Gastrocnemius medialis (tissue), 4 donors: ENCODE data around the gene NPL. TPM values are rescaled to one million over a fixed set of nuclear protein-coding genes. Genes with fewer than 3 reads are reported as not detected.

Experiments
- ATAC-seq, 2 donors: fragments of 150-250 bp; one replicate each; pipeline ENCODE4 v1.9.1; 2016
- DNase-seq, 2 donors: peaks; one replicate each; pipeline ENCODE4 v3.0.0-alpha.2; 2019
- H3K27ac ChIP-seq, 4 donors: fragments of 200-600 bp; sonication (generic); 1 replicate in 1 of 4; 2 replicates in 3 of 4; pipeline ENCODE4 v1.5.1; 2016 to 2018; ENCODE audit warnings: mild to moderate bottlenecking in 2 of 4, moderate library complexity in 1 of 4
- H3K27me3 ChIP-seq, 3 donors: fragments of 200-600 bp; sonication (generic) in 2 of 3; 1 replicate in 1 of 3; 2 replicates in 2 of 3; pipeline versions ENCODE4 v1.5.1 to v1.6.0; 2016 to 2019; ENCODE audit warnings: mild to moderate bottlenecking in 1 of 3, moderate library complexity in 1 of 3
- H3K36me3 ChIP-seq, 2 donors: fragments of 200-600 bp; sonication (generic) in 1 of 2; one replicate each; pipeline ENCODE4 v1.5.1; 2017 to 2018
- H3K4me1 ChIP-seq, 2 donors: fragments of 200-600 bp; sonication (generic) in 1 of 2; one replicate each; pipeline ENCODE4 v1.5.1; 2016 to 2017; ENCODE audit warnings: mild to moderate bottlenecking in 2 of 2
- H3K4me3 ChIP-seq, 4 donors: fragments of 200-600 bp; sonication (generic) in 3 of 4; 1 replicate in 1 of 4; 2 replicates in 3 of 4; pipeline ENCODE4 v1.5.1; 2016 to 2019; ENCODE audit warnings: mild to moderate bottlenecking in 2 of 4
- H3K9me3 ChIP-seq, 3 donors: fragments of 200-600 bp; sonication (generic) in 2 of 3; 1 replicate in 1 of 3; 2 replicates in 2 of 3; pipeline ENCODE4 v1.5.1; 2016 to 2019
- POLR2A ChIP-seq, 2 donors: fragments of 450-650 bp; IDR thresholded peaks; one replicate each; pipeline ENCODE4 v1.6.1; 2017; ENCODE audit warnings: antibody characterized with exemption in 2 of 2, mild to moderate bottlenecking in 2 of 2, moderate library complexity in 2 of 2
- in situ Hi-C, 4 donors: fragments of 200-750 bp; cut with MboI; loops; one replicate each; pipeline versions ENCODE4 v1.15.0 to v1.8.0; 2017; ENCODE audit warnings: low sequenced_read_pairs in 4 of 4
- intact Hi-C: fragments of 100-400 bp; cut with DNase I; formaldehyde crosslinking; loops from one replicate; pipeline ENCODE4 v1.15.1; 2023; ENCODE audit warnings: low total_unique reads
- total RNA-seq, 4 donors: library from RNA; depleted of rRNA; stranded (reverse); fragments of >200 nt; gene quantifications; one replicate each; pipeline versions ENCODE4 v1.1.0 to v1.2.3, GENCODE V29; 2016
- TF ChIP-seq, protein P1 (sequence below), 5 experiments: fragments of 450-650 bp in 3 of 5; fragments of 200-600 bp in 2 of 5; sonication (generic) in 2 of 5; IDR thresholded peaks in 4 of 5; conservative IDR thresholded peaks in 1 of 5; 1 replicate in 4 of 5; 2 replicates in 1 of 5; pipeline ENCODE4 v1.5.1; 2016 to 2019; ENCODE audit warnings: antibody characterized with exemption in 5 of 5, mild to moderate bottlenecking in 3 of 5, moderate library complexity in 3 of 5

Gene NPL
- total RNA-seq, 4 donors from 2014 or later, result 2.7 to 6.5 (median 4.3) TPM

DNA sequence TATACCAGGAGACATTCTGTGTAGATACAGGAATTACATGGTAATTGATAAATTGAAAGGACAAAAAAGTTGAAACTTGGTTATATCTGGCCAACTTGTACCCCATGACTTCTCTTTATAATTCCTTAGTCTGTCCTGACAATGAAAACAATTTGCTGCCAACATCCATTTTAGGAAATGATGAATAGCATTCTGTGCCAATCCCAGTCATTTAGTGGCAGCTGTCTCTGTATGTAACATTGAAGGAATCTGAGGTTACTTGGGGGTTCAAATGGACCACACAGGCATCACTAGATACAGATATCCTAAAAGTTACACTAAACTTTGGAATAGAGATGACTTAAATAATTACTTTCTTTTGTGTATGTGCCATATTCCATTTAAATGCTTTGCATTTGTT, 87.8 kb downstream of the NPL start:
- ATAC-seq (no peak), DNase-seq (no peak)
- Histone ChIP-seq H3K4me1 (no peaks in the 10 kb centered on the region), H3K4me3 (no peak overlapping the region), H3K36me3 (peaks cover 6 to 100% of the 10 kb centered on the region in 2 donors), H3K27me3 (no peaks in the 10 kb centered on the region), H3K9me3 (no peaks in the 10 kb centered on the region), H3K27ac (no peak overlapping the region)
- TF ChIP-seq, protein P1, sequence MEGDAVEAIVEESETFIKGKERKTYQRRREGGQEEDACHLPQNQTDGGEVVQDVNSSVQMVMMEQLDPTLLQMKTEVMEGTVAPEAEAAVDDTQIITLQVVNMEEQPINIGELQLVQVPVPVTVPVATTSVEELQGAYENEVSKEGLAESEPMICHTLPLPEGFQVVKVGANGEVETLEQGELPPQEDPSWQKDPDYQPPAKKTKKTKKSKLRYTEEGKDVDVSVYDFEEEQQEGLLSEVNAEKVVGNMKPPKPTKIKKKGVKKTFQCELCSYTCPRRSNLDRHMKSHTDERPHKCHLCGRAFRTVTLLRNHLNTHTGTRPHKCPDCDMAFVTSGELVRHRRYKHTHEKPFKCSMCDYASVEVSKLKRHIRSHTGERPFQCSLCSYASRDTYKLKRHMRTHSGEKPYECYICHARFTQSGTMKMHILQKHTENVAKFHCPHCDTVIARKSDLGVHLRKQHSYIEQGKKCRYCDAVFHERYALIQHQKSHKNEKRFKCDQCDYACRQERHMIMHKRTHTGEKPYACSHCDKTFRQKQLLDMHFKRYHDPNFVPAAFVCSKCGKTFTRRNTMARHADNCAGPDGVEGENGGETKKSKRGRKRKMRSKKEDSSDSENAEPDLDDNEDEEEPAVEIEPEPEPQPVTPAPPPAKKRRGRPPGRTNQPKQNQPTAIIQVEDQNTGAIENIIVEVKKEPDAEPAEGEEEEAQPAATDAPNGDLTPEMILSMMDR (IDR thresholded peaks at IDR 0.05 in 4 of 5, conservative IDR thresholded peaks at IDR 0.05 in 1 of 5), result no peak
- TF ChIP-seq POLR2A (IDR thresholded peaks at IDR 0.05), result no peak
- in situ Hi-C loops (no loop called here), intact Hi-C loops (no loop called here)

DNA sequence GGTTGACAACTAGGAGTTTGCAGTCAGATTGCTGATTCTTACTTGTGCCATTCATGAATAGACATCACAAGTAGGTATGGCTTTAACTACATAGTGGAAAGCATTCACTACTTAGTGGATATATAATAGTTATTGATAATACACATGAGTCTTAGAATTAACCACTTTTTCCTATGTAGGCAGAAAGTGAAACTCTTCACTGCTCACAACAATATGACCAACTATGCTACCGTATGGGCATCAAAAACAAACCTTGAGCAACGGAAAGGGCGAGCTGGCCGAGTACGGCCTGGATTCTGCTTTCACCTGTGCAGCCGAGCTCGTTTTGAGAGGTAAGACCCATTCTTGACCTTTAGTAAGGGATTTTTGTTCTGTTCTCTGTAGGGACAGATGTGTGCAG, 88.3 kb downstream of the NPL start:
- H3K9me3 ChIP-seq, result no peaks in the 10 kb centered on the region
- in situ Hi-C loops (no loop called here), intact Hi-C loops (no loop called here)
- no peak for TF ChIP-seq POLR2A (IDR thresholded peaks at IDR 0.05)
- TF ChIP-seq, protein P1 (IDR thresholded peaks at IDR 0.05 in 4 of 5, conservative IDR thresholded peaks at IDR 0.05 in 1 of 5), result no peak
- ATAC-seq (no peak), DNase-seq (no peak)
- H3K36me3 ChIP-seq, result peaks cover 6 to 100% of the 10 kb centered on the region in 2 donors
- H3K4me1 ChIP-seq, result no peaks in the 10 kb centered on the region
- no peak overlapping the region for H3K27ac ChIP-seq
- no peaks in the 10 kb centered on the region for H3K27me3 ChIP-seq
- H3K4me3 ChIP-seq, result no peak overlapping the region

Other genes with a start within 250 kb of the NPL start
- gene RNASEL, start 200.5 kb upstream of the NPL start, total RNA-seq, result 1 to 10 TPM in 3 of 4 donors, under 1 TPM in 1; 0.51 to 4.4 (median 2.4) TPM
- under 1 TPM in 3 of 4 donors, not detected in 1; 0.41 to 0.98 (median 0.52) TPM for gene RGS16, start 185.4 kb upstream of the NPL start, total RNA-seq
- gene RGS8, start 105.2 kb upstream of the NPL start, total RNA-seq, result not detected
- 10 to 100 TPM; 37.7 to 58.8 (median 48.4) TPM for gene DHX9, start 49.6 kb downstream of the NPL start, total RNA-seq
- gene SHCBP1L, start 163.4 kb downstream of the NPL start, total RNA-seq, result not detected
- gene LAMC1, start 233.6 kb downstream of the NPL start, total RNA-seq, result 100 to 1,000 TPM in 3 of 4 donors, 10 to 100 TPM in 1; 96.1 to 161 (median 135) TPM